Osteocyte (in vitro differentiated cells): ENCODE data around the gene TACSTD2. TPM values are rescaled to one million over a fixed set of nuclear protein-coding genes. Genes with fewer than 3 reads are reported as not detected.
"Not testable (repeated sequence)": the region's sequence is repeated elsewhere in the genome, so short reads cannot be mapped to it uniquely, and the experiment has no call there.

ENCODE experiments used
- DNase-seq: peaks from one replicate; pipeline ENCODE4 v3.0.0; 2021; ENCODE audit warnings: mixed read lengths; ENCODE audit not compliant: unreplicated experiment; ENCODE audit errors: extremely low spot score
- H3K27ac Mint-ChIP-seq: one replicate; pipeline ENCODE4 v1.8.0; 2021; ENCODE audit warnings: mild to moderate bottlenecking, mixed read lengths; ENCODE audit not compliant: unreplicated experiment
- H3K27me3 Mint-ChIP-seq: one replicate; pipeline ENCODE4 v1.8.0; 2021; ENCODE audit warnings: mixed read lengths; ENCODE audit not compliant: unreplicated experiment
- H3K36me3 Mint-ChIP-seq: one replicate; pipeline ENCODE4 v1.8.0; 2021; ENCODE audit warnings: mixed read lengths; ENCODE audit not compliant: unreplicated experiment
- H3K4me1 Mint-ChIP-seq: one replicate; pipeline ENCODE4 v1.8.0; 2021; ENCODE audit warnings: mixed read lengths; ENCODE audit not compliant: unreplicated experiment
- H3K4me3 Mint-ChIP-seq: one replicate; pipeline ENCODE4 v1.8.0; 2021; ENCODE audit warnings: mild to moderate bottlenecking, moderate library complexity, mixed read lengths; ENCODE audit not compliant: unreplicated experiment
- H3K9me3 Mint-ChIP-seq: one replicate; pipeline ENCODE4 v1.8.0; 2021; ENCODE audit warnings: mixed read lengths; ENCODE audit not compliant: unreplicated experiment
- total RNA-seq: library from RNA; stranded (reverse); gene quantifications from 2 replicates; pipeline ENCODE4 v1.2.1, GENCODE V29; 2021
- TF ChIP-seq, protein P1 (sequence below): fragments of 200-600 bp; sonication (generic); IDR thresholded peaks from 2 replicates; pipeline ENCODE4 v1.5.0; 2021; ENCODE audit warnings: antibody characterized with exemption, mild to moderate bottlenecking, moderate library complexity

The TACSTD2 gene
- total RNA-seq, 1 donor from 2014 or later, result not detected

- Mint-ChIP-seq H3K27ac (no peak overlapping the region), H3K27me3 (no peaks in the 10 kb centered on the region), H3K4me1 (peaks cover 14% of the 10 kb centered on the region), H3K36me3 (no peaks in the 10 kb centered on the region), H3K9me3 (no peaks in the 10 kb centered on the region), H3K4me3 (no peak overlapping the region)
- no peak for DNase-seq
- TF ChIP-seq, protein P1, sequence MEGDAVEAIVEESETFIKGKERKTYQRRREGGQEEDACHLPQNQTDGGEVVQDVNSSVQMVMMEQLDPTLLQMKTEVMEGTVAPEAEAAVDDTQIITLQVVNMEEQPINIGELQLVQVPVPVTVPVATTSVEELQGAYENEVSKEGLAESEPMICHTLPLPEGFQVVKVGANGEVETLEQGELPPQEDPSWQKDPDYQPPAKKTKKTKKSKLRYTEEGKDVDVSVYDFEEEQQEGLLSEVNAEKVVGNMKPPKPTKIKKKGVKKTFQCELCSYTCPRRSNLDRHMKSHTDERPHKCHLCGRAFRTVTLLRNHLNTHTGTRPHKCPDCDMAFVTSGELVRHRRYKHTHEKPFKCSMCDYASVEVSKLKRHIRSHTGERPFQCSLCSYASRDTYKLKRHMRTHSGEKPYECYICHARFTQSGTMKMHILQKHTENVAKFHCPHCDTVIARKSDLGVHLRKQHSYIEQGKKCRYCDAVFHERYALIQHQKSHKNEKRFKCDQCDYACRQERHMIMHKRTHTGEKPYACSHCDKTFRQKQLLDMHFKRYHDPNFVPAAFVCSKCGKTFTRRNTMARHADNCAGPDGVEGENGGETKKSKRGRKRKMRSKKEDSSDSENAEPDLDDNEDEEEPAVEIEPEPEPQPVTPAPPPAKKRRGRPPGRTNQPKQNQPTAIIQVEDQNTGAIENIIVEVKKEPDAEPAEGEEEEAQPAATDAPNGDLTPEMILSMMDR, result no peak
Observed at GRCh38 chr1:58543260-58543659, 33.8 kb downstream of the TACSTD2 start.

DNA sequence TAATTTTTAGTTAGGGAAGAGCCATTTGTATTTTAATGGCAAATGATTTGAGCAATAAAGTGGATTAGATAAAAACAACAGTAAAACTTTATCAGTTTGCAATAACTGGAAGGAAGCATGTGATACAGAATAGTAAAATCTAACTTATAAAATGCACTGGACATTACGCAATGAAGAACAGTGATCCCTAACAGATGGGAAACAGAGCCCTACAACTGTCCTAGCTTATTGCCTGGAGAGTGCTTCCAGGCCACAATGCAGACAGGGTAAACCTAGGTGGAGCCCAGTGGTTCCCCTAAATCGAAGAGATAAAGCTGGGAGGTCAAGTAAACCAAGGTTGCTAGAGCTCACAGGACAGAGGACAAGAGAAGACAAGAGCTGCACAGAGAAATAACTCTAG, 37.5 kb downstream of the TACSTD2 start:
- Mint-ChIP-seq H3K36me3 (no peaks in the 10 kb centered on the region), H3K27me3 (no peaks in the 10 kb centered on the region), H3K27ac (no peak overlapping the region), H3K4me3 (no peak overlapping the region), H3K9me3 (no peaks in the 10 kb centered on the region), H3K4me1 (no peaks in the 10 kb centered on the region)
- no peak for DNase-seq
- TF ChIP-seq, protein P1, result no peak

- Mint-ChIP-seq H3K27me3 (no peaks in the 10 kb centered on the region), H3K4me1 (no peaks in the 10 kb centered on the region)
Observed at GRCh38 chr1:58538821-58539220, 38.2 kb downstream of the TACSTD2 start.

DNA sequence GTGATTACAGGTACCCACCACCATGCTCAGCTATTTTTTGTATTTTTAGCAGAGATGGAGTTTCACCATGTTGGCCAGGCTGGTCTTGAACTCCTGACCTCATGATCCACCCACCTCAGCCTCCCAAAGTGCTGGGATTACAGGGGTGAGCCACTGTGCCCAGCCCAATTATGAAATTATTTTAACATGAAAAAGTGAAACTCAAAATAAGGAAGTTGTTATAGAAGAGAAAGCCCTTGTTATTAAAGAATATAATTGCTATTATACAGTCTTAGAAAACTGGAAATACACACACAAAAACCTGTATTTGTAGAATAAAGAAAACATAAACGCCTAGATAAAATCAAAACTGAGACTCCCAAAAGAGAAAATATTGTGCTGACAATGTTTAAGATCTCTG, 45.2 kb downstream of the TACSTD2 start:
- H3K27ac Mint-ChIP-seq, H3K4me3 Mint-ChIP-seq, H3K4me1 Mint-ChIP-seq, H3K27me3 Mint-ChIP-seq, H3K36me3 Mint-ChIP-seq, H3K9me3 Mint-ChIP-seq, DNase-seq: not testable (repeated sequence)

More at GRCh38 chr1:58538821-58539220, 38.2 kb downstream of the TACSTD2 start:
- H3K4me3 Mint-ChIP-seq, result no peak overlapping the region
- no peak for DNase-seq
- no peaks in the 10 kb centered on the region for H3K9me3 Mint-ChIP-seq
- TF ChIP-seq, protein P1, result no peak
- H3K36me3 Mint-ChIP-seq, result no peaks in the 10 kb centered on the region
- H3K27ac Mint-ChIP-seq, result no peak overlapping the region

DNA sequence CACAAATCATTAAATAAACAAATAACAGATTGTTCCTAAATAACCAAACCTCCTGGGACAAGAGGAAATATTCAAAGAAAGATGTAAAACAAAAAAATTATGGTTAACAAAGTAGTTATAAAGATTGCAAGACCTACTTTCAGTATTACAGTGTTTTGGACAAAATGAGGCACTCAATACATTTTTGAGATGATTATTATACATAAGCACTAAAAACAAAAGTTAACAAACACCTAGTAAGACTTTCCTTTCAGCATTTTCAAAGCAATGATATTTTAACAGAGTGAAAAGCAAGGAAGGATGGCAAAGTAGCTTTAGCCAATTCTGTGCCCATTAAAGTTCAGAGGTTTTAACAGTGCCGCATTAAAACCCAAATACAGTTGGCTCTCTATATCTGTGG, 47.8 kb downstream of the TACSTD2 start:
- no peak overlapping the region for H3K4me3 Mint-ChIP-seq
- peaks cover 5% of the 10 kb centered on the region for H3K36me3 Mint-ChIP-seq
- no peaks in the 10 kb centered on the region for H3K9me3 Mint-ChIP-seq
- H3K27me3 Mint-ChIP-seq, result no peaks in the 10 kb centered on the region
- no peak for DNase-seq
- no peaks in the 10 kb centered on the region for H3K4me1 Mint-ChIP-seq
- TF ChIP-seq, protein P1, result no peak
- no peak overlapping the region for H3K27ac Mint-ChIP-seq

GRCh38 chr1:58528518-58528917, 48.5 kb downstream of the TACSTD2 start:
- Mint-ChIP-seq H3K4me3 (no peak overlapping the region), H3K27ac (no peak overlapping the region), H3K4me1 (no peaks in the 10 kb centered on the region), H3K27me3 (no peaks in the 10 kb centered on the region), H3K36me3 (peaks cover 5% of the 10 kb centered on the region), H3K9me3 (no peaks in the 10 kb centered on the region)
- TF ChIP-seq, protein P1, result no peak
- DNase-seq, result no peak
